Measurements from ENCODE around the gene TAF9B. TPM values are rescaled to one million over a fixed set of nuclear protein-coding genes. Genes with fewer than 3 reads are reported as not detected.

The TAF9B gene
- total RNA-seq, 3 donors from 2014 or later, result 3.3 to 17.7 (median 8.5) TPM

GRCh38 chrX:78125148-78125547 lies 14.3 kb downstream of the TAF9B start:
- no peak for ATAC-seq
- no peak for DNase-seq
- Histone ChIP-seq H3K9me3 (no peaks in the 10 kb centered on the region), H3K36me3 (ENCODE audit: low read depth) (no peaks in the 10 kb centered on the region), H3K4me1 (ENCODE audit: low read depth) (no peaks in the 10 kb centered on the region), H3K4me3 (no peak overlapping the region)
- intact Hi-C loops (cut with DNase I, micrococcal nuclease), result no loop called here
- TF ChIP-seq, protein P1, sequence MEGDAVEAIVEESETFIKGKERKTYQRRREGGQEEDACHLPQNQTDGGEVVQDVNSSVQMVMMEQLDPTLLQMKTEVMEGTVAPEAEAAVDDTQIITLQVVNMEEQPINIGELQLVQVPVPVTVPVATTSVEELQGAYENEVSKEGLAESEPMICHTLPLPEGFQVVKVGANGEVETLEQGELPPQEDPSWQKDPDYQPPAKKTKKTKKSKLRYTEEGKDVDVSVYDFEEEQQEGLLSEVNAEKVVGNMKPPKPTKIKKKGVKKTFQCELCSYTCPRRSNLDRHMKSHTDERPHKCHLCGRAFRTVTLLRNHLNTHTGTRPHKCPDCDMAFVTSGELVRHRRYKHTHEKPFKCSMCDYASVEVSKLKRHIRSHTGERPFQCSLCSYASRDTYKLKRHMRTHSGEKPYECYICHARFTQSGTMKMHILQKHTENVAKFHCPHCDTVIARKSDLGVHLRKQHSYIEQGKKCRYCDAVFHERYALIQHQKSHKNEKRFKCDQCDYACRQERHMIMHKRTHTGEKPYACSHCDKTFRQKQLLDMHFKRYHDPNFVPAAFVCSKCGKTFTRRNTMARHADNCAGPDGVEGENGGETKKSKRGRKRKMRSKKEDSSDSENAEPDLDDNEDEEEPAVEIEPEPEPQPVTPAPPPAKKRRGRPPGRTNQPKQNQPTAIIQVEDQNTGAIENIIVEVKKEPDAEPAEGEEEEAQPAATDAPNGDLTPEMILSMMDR (IDR thresholded peaks at IDR 0.05), result no peak

GRCh38 chrX:78124307-78124706 lies 15.1 kb downstream of the TAF9B start:
- H3K36me3 ChIP-seq (ENCODE audit: low read depth), result no peaks in the 10 kb centered on the region
- ATAC-seq (no peak), DNase-seq (no peak)
- TF ChIP-seq, protein P1 (IDR thresholded peaks at IDR 0.05), result no peak
- intact Hi-C loops (cut with DNase I, micrococcal nuclease), result no loop called here
- H3K4me3 ChIP-seq, result no peak overlapping the region
- H3K9me3 ChIP-seq, result no peaks in the 10 kb centered on the region
- H3K4me1 ChIP-seq (ENCODE audit: low read depth), result no peaks in the 10 kb centered on the region

DNA sequence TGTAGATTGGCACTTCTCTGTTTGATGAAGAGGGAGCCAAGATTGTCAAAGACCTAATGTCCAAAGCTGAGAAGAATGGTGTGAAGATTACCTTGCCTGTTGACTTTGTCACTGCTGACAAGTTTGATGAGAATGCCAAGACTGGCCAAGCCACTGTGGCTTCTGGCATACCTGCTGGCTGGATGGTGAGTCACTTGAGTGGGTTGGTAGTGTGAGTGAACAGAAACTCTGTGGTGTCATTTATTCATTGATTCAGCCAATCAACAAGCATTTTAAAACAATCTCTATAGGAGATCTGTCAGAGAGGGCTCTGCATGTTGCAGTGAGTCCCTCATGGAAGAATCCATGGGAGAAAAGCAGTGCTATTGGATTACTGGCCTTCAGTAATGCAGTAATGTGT lies 16.3 kb downstream of the TAF9B start:
- ATAC-seq (no peak), DNase-seq (no peak)
- no peaks in the 10 kb centered on the region for H3K9me3 ChIP-seq
- TF ChIP-seq, protein P1 (IDR thresholded peaks at IDR 0.05), result no peak
- H3K4me3 ChIP-seq, result no peak overlapping the region
- intact Hi-C loops (cut with DNase I, micrococcal nuclease), result no loop called here
- H3K36me3 ChIP-seq (ENCODE audit: low read depth), result no peaks in the 10 kb centered on the region
- no peaks in the 10 kb centered on the region for H3K4me1 ChIP-seq (ENCODE audit: low read depth)

- TF ChIP-seq, protein P1 (IDR thresholded peaks at IDR 0.05), result no peak
- Histone ChIP-seq H3K4me1 (ENCODE audit: low read depth) (no peaks in the 10 kb centered on the region), H3K9me3 (no peaks in the 10 kb centered on the region), H3K4me3 (no peak overlapping the region), H3K36me3 (ENCODE audit: low read depth) (no peaks in the 10 kb centered on the region)
- DNase-seq (no peak), ATAC-seq (peak; percentile 40)
- intact Hi-C loops (cut with DNase I, micrococcal nuclease), result no loop called here
Measured at GRCh38 chrX:78119521-78120227, 19.8 kb downstream of the TAF9B start.

GRCh38 chrX:78118628-78119027 lies 20.8 kb downstream of the TAF9B start:
- H3K4me3 ChIP-seq, result no peak overlapping the region
- TF ChIP-seq, protein P1 (IDR thresholded peaks at IDR 0.05), result no peak
- intact Hi-C loops (cut with DNase I, micrococcal nuclease), result no loop called here
- no peaks in the 10 kb centered on the region for H3K9me3 ChIP-seq
- ATAC-seq, result no peak
- DNase-seq, result no peak
- H3K4me1 ChIP-seq (ENCODE audit: low read depth), result no peaks in the 10 kb centered on the region
- peaks cover 3% of the 10 kb centered on the region for H3K36me3 ChIP-seq (ENCODE audit: low read depth)

All from mucosa of descending colon (tissue), 3 donors.